K562 (cell line): Measurements from ENCODE around the gene INPP4B. TPM values are rescaled to one million over a fixed set of nuclear protein-coding genes. Genes with fewer than 3 reads are reported as not detected.

Experiments
- ARNT ChIP-seq, 2 experiments: fragments of 450-650 bp; IDR thresholded peaks; 2 replicates each; pipeline ENCODE4 v1.6.1; 2016; ENCODE audit warnings: mild to moderate bottlenecking in 1 of 2
- CREB1 ChIP-seq, 2 experiments: sonication (generic) in 1 of 2; formaldehyde crosslinking in 1 of 2; IDR thresholded peaks; 2 replicates each; pipeline versions ENCODE4 v1.6.1 to v1.8.0; 2012 to 2022; ENCODE audit warnings: inconsistent platforms in 1 of 2, mild to moderate bottlenecking in 1 of 2, missing genetic modification reagents in 1 of 2, moderate library complexity in 1 of 2
- DACH1 ChIP-seq: fragments of 450-650 bp; IDR thresholded peaks from 2 replicates; pipeline ENCODE4 v1.6.1; 2018; ENCODE audit not compliant: partially characterized antibody
- FOSL1 ChIP-seq: fragments of 200-800 bp; sonication (Bioruptor generic); conservative IDR thresholded peaks from 2 replicates; pipeline ENCODE4 v1.6.1; 2016; ENCODE audit warnings: missing genetic modification characterization, missing compliant biosample characterization
- IRF1 ChIP-seq: sonication (generic); formaldehyde crosslinking; IDR thresholded peaks from 2 replicates; pipeline ENCODE4 v1.8.0; 2022; ENCODE audit warnings: missing genetic modification reagents, mild to moderate bottlenecking, borderline replicate concordance
- MAFG ChIP-seq: fragments of 450-650 bp; conservative IDR thresholded peaks from 2 replicates; pipeline ENCODE4 v1.6.1; 2016; ENCODE audit warnings: missing genetic modification characterization, missing compliant biosample characterization
- NCOR1 ChIP-seq: fragments of 450-650 bp; IDR thresholded peaks from 2 replicates; pipeline ENCODE4 v1.6.1; 2016; ENCODE audit warnings: mild to moderate bottlenecking, moderate library complexity
- SRSF1 ChIP-seq: fragments of 200-400 bp; formaldehyde crosslinking; IDR thresholded peaks from 2 replicates; pipeline ENCODE4 v1.6.1; 2017; ENCODE audit warnings: mild to moderate bottlenecking, low read depth, low read length, moderate library complexity
- ZBTB40 ChIP-seq, 2 experiments: fragments of 450-650 bp in 1 of 2; sonication (generic) in 1 of 2; formaldehyde crosslinking in 1 of 2; IDR thresholded peaks; 2 replicates each; pipeline versions ENCODE4 v1.7.1 to v1.9.0; 2016 to 2022; ENCODE audit warnings: inconsistent platforms in 1 of 2, mild to moderate bottlenecking in 1 of 2, missing genetic modification reagents in 1 of 2
- ZNF140 ChIP-seq: fragments of 250-450 bp; sonication (Bioruptor Pico); IDR thresholded peaks from 2 replicates; pipeline ENCODE4 v1.8.0; 2021; ENCODE audit warnings: moderate library complexity, mild to moderate bottlenecking, inconsistent platforms
- polyA plus RNA-seq, 8 experiments: library from polyadenylated mRNA; depleted of rRNA in 4 of 8; stranded (reverse) in 5 of 8; unstranded in 3 of 8; fragments of >200 nt; fragmentation: Nextera tagmentation in 2 of 8; fragmentation: Illumina TruSeq in 1 of 8; extraction: Ambion mirVana in 2 of 8; extraction: Trizol in 1 of 8; gene quantifications; 2 replicates each; pipeline versions ENCODE4 v1.2.1 to v1.2.3, GENCODE V29; 2011 to 2014; ENCODE audit warnings: inconsistent platforms in 1 of 8, missing spikeins in 1 of 8
- total RNA-seq, 7 experiments: library from RNA; depleted of rRNA in 6 of 7; stranded (reverse); fragments of >200 nt in 6 of 7; fragmentation: Illumina TruSeq in 2 of 7; extraction: Trizol in 2 of 7; gene quantifications; 2 replicates each; pipeline versions ENCODE4 v1.2.1 to v1.2.3, GENCODE V29; 2011 to 2021; ENCODE audit warnings: low replicate concordance in 1 of 7

INPP4B gene
- total and polyA plus RNA-seq, 9 of the 15 experiments (the other 6 are each of a cell fraction or from before 2014, with no cell fraction given), result 0.04 to 0.11 TPM; not detected in 7

- TF ChIP-seq ZBTB40 (IDR thresholded peaks at IDR 0.05) (no peak), ZBTB40 (CRISPR knock-in tag; IDR thresholded peaks at IDR 0.05) (no peak), CREB1 (IDR thresholded peaks at IDR 0.05) (no peak), CREB1 (CRISPR knock-in tag; IDR thresholded peaks at IDR 0.05) (no peak), MAFG (tag) (no peak), ARNT (IDR thresholded peaks at IDR 0.05) (no peak), FOSL1 (tag) (no peak), IRF1 (CRISPR knock-in tag) (no peak), ZNF140 (no peak), NCOR1 (no peak), DACH1 (no peak), SRSF1 (no peak)
Measured at GRCh38 chr4:142083264-142083663, 762.8 kb downstream of the INPP4B start (continued).
